Hepatocyte (in vitro differentiated cells): ENCODE data around the gene AMELX. TPM values are rescaled to one million over a fixed set of nuclear protein-coding genes. Genes with fewer than 3 reads are reported as not detected.
A peak's percentile ranks its signal among the peaks of the same experiment; 100 is the strongest.

Source experiments
- DNase-seq: peaks from one replicate; pipeline ENCODE4 v3.0.0-alpha.2; 2016; ENCODE audit warnings: low spot score
- H2AFZ ChIP-seq: fragments of 200-600 bp; sonication (generic); 2 replicates; pipeline ENCODE4 v1.6.0; 2016; ENCODE audit warnings: antibody characterized with exemption, mild to moderate bottlenecking
- H3K27ac ChIP-seq: fragments of 200-600 bp; sonication (generic); 2 replicates; pipeline ENCODE4 v1.5.1; 2016; ENCODE audit warnings: mild to moderate bottlenecking
- H3K27me3 ChIP-seq: fragments of 200-600 bp; sonication (generic); 2 replicates; pipeline ENCODE4 v1.6.1; 2016
- H3K36me3 ChIP-seq: fragments of 200-600 bp; sonication (generic); replicated peaks from 2 replicates; pipeline ENCODE4 v1.5.1; 2016; ENCODE audit warnings: low read depth; ENCODE audit not compliant: insufficient read depth
- H3K4me1 ChIP-seq: fragments of 200-600 bp; sonication (generic); 2 replicates; pipeline ENCODE4 v1.5.1; 2016; ENCODE audit warnings: mild to moderate bottlenecking, moderate library complexity; ENCODE audit not compliant: insufficient read depth
- H3K4me2 ChIP-seq: fragments of 200-600 bp; sonication (generic); 2 replicates; pipeline ENCODE4 v1.6.0; 2016
- H3K4me3 ChIP-seq: fragments of 200-600 bp; sonication (generic); 2 replicates; pipeline ENCODE4 v1.5.1; 2016; ENCODE audit warnings: mild to moderate bottlenecking
- H3K79me2 ChIP-seq: fragments of 200-600 bp; sonication (generic); 2 replicates; pipeline ENCODE4 v1.6.0; 2017; ENCODE audit warnings: mild to moderate bottlenecking
- H3K9me2 ChIP-seq: fragments of 200-600 bp; sonication (generic); replicated peaks from 2 replicates; pipeline ENCODE4 v1.6.0; 2017; ENCODE audit warnings: mild to moderate bottlenecking; ENCODE audit not compliant: insufficient read depth
- H3K9me3 ChIP-seq: fragments of 200-600 bp; sonication (generic); 2 replicates; pipeline ENCODE4 v1.5.1; 2016; ENCODE audit warnings: low read depth, mild to moderate bottlenecking
- H4K20me1 ChIP-seq: fragments of 200-600 bp; sonication (generic); 2 replicates; pipeline ENCODE4 v1.6.0; 2016; ENCODE audit warnings: mild to moderate bottlenecking; ENCODE audit not compliant: insufficient read depth, poor library complexity, severe bottlenecking
- CTCF ChIP-seq: fragments of 200-600 bp; sonication (generic); IDR thresholded peaks from 2 replicates; pipeline ENCODE4 v1.5.1; 2016; ENCODE audit warnings: antibody characterized with exemption, mild to moderate bottlenecking; ENCODE audit not compliant: poor library complexity
- EZH2 ChIP-seq: fragments of 200-600 bp; sonication (generic); IDR thresholded peaks from 2 replicates; pipeline ENCODE4 v1.6.1; 2016; ENCODE audit warnings: antibody characterized with exemption, mild to moderate bottlenecking, borderline replicate concordance
- EZH2phosphoT487 ChIP-seq: fragments of 200-600 bp; sonication (generic); IDR thresholded peaks from one replicate; pipeline ENCODE4 v1.6.1; 2018; ENCODE audit warnings: antibody characterized with exemption, mild to moderate bottlenecking, low read depth, moderate library complexity; ENCODE audit not compliant: unreplicated experiment, severe bottlenecking
- WGBS: methylation state at CpG from one replicate; pipeline ENCODE4 v1.1.6; 2016; ENCODE audit warnings: low lambda C conversion rate; ENCODE audit errors: missing lambda C conversion rate; 5-methylcytosine and 5-hydroxymethylcytosine counted together
- polyA plus RNA-seq: library from polyadenylated mRNA; unstranded; fragments of >200 nt; fragmentation: Nextera tagmentation; extraction: Ambion mirVana; gene quantifications from 2 replicates; pipeline ENCODE4 v1.2.1, GENCODE V29; 2016
- total RNA-seq: library from RNA; depleted of rRNA; stranded (reverse); fragments of >200 nt; gene quantifications from 2 replicates; pipeline ENCODE4 v1.2.3, GENCODE V29; 2014

AMELX gene
- total RNA-seq (not detected in 2 replicates), polyA plus RNA-seq (not detected in 2 replicates)

GRCh38 chrX:11293113-11293512 is at the start of gene AMELX:
TSS of gene AMELX (plus strand) at chrX:11293413. CDS start at chrX:11294789, 1,376 bp downstream.
- no peak for DNase-seq
- H3K9me3 ChIP-seq, result no peaks in the 10 kb centered on the region
- no peaks in the 10 kb centered on the region for H3K4me1 ChIP-seq
- H2AFZ ChIP-seq, result no peak within 1 kb of the TSS
- WGBS, result 72% methylated on average over 2 of the region's 2 CpGs
- no peak within 1 kb of the TSS for H3K4me2 ChIP-seq
- no peaks in the 10 kb centered on the region for H3K36me3 ChIP-seq
- H4K20me1 ChIP-seq, result no peaks in the 10 kb centered on the region
- no peaks in the 10 kb centered on the region for H3K27me3 ChIP-seq
- no peaks in the 10 kb centered on the region for H3K79me2 ChIP-seq
- H3K4me3 ChIP-seq, result no peak within 1 kb of the TSS
- TF ChIP-seq EZH2phosphoT487, result no peak
- TF ChIP-seq CTCF, result no peak
- TF ChIP-seq EZH2, result no peak
- no peaks in the 10 kb centered on the region for H3K9me2 ChIP-seq
- no peak within 1 kb of the TSS for H3K27ac ChIP-seq

GRCh38 chrX:11244636-11245035 is 48.6 kb upstream of the AMELX start:
- H4K20me1 ChIP-seq, result no peaks in the 10 kb centered on the region
- H3K9me2 ChIP-seq, result no peaks in the 10 kb centered on the region
- no peak for DNase-seq
- H3K4me2 ChIP-seq, result no peak overlapping the region
- H3K4me3 ChIP-seq, result no peak overlapping the region
- H3K27ac ChIP-seq, result no peak overlapping the region
- TF ChIP-seq EZH2phosphoT487, result no peak
- TF ChIP-seq CTCF, result no peak
- no peak for TF ChIP-seq EZH2
- H3K9me3 ChIP-seq, result no peaks in the 10 kb centered on the region
- no peaks in the 10 kb centered on the region for H3K27me3 ChIP-seq
- H3K36me3 ChIP-seq, result no peaks in the 10 kb centered on the region
- no peaks in the 10 kb centered on the region for H3K4me1 ChIP-seq
- H3K79me2 ChIP-seq, result no peaks in the 10 kb centered on the region
- no peak overlapping the region for H2AFZ ChIP-seq
- WGBS, result 44% methylated on average over 2 of the region's 2 CpGs

- no peak overlapping the region for H3K4me3 ChIP-seq
- no peaks in the 10 kb centered on the region for H3K9me3 ChIP-seq
These were observed 38.6 kb upstream of the AMELX start for GRCh38 chrX:11254417-11255109.

More at GRCh38 chrX:11254417-11255109, 38.6 kb upstream of the AMELX start:
- TF ChIP-seq CTCF (no peak), EZH2phosphoT487 (no peak), EZH2 (no peak)
- Histone ChIP-seq H3K4me2 (no peak overlapping the region), H3K27ac (no peak overlapping the region), H2AFZ (no peak overlapping the region), H3K36me3 (no peaks in the 10 kb centered on the region), H3K27me3 (no peaks in the 10 kb centered on the region), H3K4me1 (no peaks in the 10 kb centered on the region), H4K20me1 (no peaks in the 10 kb centered on the region), H3K79me2 (no peaks in the 10 kb centered on the region), H3K9me2 (no peaks in the 10 kb centered on the region)
- peak; percentile 6 for DNase-seq
- WGBS, result 76% methylated on average over 5 of the region's 5 CpGs
